Inflammatory macrophage (primary cell): ENCODE results near the gene EPB41L4B.
"Not testable (repeated sequence)": the region's sequence is repeated elsewhere in the genome, so short reads cannot be mapped to it uniquely, and the experiment has no call there.

ENCODE experiments used
- DNase-seq, 2 donors: peaks; one replicate each; pipeline ENCODE4 v3.0.0-alpha.2; 2020 to 2022

Gene EPB41L4B

GRCh38 chr9:109295221-109296130 is 25.4 kb downstream of the EPB41L4B start:
- DNase-seq, result no peak

- DNase-seq, result no peak
These were observed 30.5 kb downstream of the EPB41L4B start for GRCh38 chr9:109290385-109290784.

- DNase-seq, result no peak
These were observed 30.9 kb downstream of the EPB41L4B start for GRCh38 chr9:109289931-109290330.

GRCh38 chr9:109289186-109289585 is 31.7 kb downstream of the EPB41L4B start:
- DNase-seq, result no peak

- no peak for DNase-seq
These were observed 33.9 kb downstream of the EPB41L4B start for GRCh38 chr9:109286981-109287380.

- no peak for DNase-seq
These were observed 34.3 kb downstream of the EPB41L4B start for GRCh38 chr9:109286571-109286977.

GRCh38 chr9:109283672-109284071 is 37.2 kb downstream of the EPB41L4B start:
- not testable (repeated sequence) for DNase-seq

- no peak for DNase-seq
These were observed 37.8 kb downstream of the EPB41L4B start for GRCh38 chr9:109283012-109283411.

- DNase-seq, result no peak
These were observed 38.6 kb downstream of the EPB41L4B start for GRCh38 chr9:109282302-109282701.

GRCh38 chr9:109281518-109281917 is 39.3 kb downstream of the EPB41L4B start:
- DNase-seq, result no peak

- DNase-seq, result no peak
These were observed 42.0 kb downstream of the EPB41L4B start for GRCh38 chr9:109278848-109279247.

GRCh38 chr9:109278216-109278615 is 42.6 kb downstream of the EPB41L4B start:
- no peak for DNase-seq

- no peak for DNase-seq
These were observed 43.4 kb downstream of the EPB41L4B start for GRCh38 chr9:109277451-109277850.

GRCh38 chr9:109276469-109277440 is 44.1 kb downstream of the EPB41L4B start:
- no peak for DNase-seq

- DNase-seq, result no peak
These were observed 45.8 kb downstream of the EPB41L4B start for GRCh38 chr9:109274884-109275730.

GRCh38 chr9:109273869-109274268 is 47.0 kb downstream of the EPB41L4B start:
- DNase-seq, result no peak

- DNase-seq, result no peak
These were observed 48.1 kb downstream of the EPB41L4B start for GRCh38 chr9:109272745-109273144.

GRCh38 chr9:109272045-109272444 is 48.8 kb downstream of the EPB41L4B start:
- DNase-seq, result no peak

- no peak for DNase-seq
These were observed 49.6 kb downstream of the EPB41L4B start for GRCh38 chr9:109270971-109271925.

- DNase-seq, result no peak
These were observed 50.4 kb downstream of the EPB41L4B start for GRCh38 chr9:109270441-109270840.

- no peak for DNase-seq
These were observed 51.0 kb downstream of the EPB41L4B start for GRCh38 chr9:109269839-109270238.
